ENCODE results near the gene CHD2.
A peak's percentile ranks its signal among the peaks of the same experiment; 100 is the strongest.
"Not testable (repeated sequence)": the region's sequence is repeated elsewhere in the genome, so short reads cannot be mapped to it uniquely, and the experiment has no call there.

The CHD2 gene

DNA sequence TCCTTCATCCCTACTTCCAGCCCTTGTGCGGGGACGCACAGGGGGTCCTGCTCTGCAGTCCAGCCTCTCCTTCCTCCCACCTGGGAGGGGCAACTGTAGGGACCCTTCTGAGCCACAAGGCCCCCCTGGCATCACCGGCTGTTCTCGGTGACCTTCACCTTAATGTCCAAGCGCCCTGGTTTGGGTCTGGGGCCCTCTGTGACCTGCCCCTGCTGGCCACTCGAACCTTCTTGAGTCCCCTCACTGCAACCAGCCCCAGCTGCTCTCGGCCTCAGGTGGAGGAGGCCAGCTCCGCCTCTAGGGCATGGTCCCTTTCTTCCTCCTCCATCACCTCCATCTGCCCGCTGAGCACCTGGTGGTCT, 131.0 kb downstream of the CHD2 start:
- no peak for DNase-seq (ENCODE audit: extremely low read depth, low read depth)
- H3K4me3 ChIP-seq (replicated peaks; ENCODE audit: low read depth, low read length) = no peak overlapping the region
- TF ChIP-seq, protein P1, sequence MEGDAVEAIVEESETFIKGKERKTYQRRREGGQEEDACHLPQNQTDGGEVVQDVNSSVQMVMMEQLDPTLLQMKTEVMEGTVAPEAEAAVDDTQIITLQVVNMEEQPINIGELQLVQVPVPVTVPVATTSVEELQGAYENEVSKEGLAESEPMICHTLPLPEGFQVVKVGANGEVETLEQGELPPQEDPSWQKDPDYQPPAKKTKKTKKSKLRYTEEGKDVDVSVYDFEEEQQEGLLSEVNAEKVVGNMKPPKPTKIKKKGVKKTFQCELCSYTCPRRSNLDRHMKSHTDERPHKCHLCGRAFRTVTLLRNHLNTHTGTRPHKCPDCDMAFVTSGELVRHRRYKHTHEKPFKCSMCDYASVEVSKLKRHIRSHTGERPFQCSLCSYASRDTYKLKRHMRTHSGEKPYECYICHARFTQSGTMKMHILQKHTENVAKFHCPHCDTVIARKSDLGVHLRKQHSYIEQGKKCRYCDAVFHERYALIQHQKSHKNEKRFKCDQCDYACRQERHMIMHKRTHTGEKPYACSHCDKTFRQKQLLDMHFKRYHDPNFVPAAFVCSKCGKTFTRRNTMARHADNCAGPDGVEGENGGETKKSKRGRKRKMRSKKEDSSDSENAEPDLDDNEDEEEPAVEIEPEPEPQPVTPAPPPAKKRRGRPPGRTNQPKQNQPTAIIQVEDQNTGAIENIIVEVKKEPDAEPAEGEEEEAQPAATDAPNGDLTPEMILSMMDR (IDR thresholded peaks at IDR 0.05; ENCODE audit: low read depth, low read length, missing control alignments) = no peak

DNA sequence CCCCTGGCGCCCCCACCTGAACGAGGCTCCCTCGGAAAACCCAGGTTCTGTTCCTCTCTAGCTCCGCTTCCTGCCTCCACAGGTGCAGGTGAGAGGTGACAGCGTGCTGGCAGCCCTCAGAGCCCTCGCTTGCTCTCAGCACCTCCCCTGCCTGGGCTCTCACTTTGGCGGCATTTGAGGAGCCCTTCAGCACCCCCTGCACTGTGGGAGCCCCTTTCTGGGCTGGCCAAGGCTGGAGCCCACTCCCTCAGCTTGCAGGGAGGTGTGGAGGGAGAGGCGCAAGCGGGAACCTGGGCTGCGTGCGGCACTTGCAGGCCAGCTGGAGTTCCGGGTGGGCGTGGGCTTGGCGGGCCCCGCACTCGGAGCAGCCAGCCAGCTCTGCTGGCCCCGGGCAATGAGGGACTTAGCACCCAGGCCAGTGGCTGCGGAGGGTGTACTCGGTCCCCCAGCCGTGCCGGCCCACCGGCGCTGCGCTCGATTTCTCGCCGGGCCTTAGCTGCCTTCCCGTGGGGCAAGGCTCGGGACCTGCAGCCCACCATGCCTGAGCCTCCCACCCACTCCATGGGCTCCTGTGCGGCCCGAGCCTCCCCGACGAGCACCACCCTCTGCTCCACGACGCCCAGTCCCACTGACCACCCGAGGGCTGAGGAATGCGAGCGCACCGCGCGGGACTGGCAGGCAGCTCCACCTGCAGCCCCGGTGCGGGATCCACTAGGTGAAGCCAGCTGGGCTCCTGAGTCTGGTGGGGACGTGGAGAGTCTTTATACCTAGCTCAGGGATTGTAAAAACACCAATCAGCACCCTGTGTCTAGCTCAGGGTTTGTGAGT, 131.6 kb downstream of the CHD2 start:
- H3K4me3 ChIP-seq (replicated peaks; ENCODE audit: low read depth, low read length); DNase-seq (ENCODE audit: extremely low read depth, low read depth): not testable (repeated sequence)

DNA sequence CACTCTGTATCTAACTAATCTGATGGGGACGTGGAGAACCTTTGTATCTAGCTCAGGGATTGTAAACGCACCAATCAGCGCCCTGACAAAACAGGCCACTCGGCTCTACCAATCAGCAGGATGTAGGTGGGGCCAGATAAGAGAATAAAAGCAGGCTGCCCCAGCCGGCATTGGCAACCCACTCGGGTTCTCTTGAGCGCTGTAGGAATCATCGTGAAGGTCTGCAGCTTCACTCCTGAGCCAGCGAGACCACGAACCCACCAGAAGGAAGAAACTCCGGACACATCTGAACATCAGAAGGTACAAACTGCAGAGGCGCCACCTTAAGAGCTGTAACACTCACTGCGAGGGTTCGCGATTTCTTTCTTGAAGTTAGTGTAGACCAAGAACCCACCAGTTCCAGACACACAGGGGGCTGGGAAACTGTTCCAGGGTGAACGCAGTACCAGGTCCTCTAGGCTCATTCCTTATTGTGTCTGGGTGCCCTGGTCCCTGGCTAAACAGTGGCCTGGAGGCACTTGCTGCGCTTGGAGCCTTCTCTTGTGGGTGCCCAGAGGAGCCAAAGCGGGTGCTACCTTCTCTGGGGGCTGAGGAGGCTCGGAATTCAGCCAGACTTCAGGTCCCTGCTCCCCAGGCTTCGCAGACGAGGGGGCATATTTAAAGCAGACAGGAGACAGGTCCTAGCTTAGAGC, 132.5 kb downstream of the CHD2 start:
- not testable (repeated sequence) for DNase-seq (ENCODE audit: extremely low read depth, low read depth)

DNA sequence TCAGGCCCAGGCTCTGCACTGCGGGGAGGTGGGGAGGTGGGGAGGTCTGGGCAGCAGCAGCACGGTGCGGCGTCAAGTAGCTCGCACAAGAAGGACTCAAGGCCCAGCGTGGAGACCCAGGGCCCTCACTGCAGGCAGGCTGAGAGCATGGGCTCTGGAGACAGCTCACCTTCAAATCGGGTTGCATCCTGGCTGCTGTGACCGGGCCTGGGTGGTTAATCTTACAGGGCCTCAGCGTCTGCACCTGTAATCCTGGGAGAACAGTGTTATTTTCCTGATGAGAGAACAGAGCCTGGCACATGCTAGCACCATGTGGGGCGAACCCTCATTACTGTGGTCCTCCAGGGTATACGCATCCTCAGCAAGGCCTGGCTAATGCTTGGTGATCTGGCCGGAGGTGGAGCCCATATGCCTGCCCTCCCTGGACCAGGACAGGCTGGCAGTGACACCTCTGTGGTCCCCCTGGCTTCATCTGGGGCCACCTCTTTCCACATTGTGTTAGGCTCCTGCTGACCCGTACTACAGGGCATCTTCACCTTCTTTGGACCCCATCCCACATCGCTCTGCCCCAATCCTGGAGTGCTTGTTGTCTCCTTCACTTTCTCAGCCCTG, 133.4 kb downstream of the CHD2 start:
- TF ChIP-seq, protein P1 (IDR thresholded peaks at IDR 0.05; ENCODE audit: low read depth, low read length, missing control alignments) = no peak
- no peak overlapping the region for H3K4me3 ChIP-seq (replicated peaks; ENCODE audit: low read depth, low read length)
- DNase-seq (ENCODE audit: extremely low read depth, low read depth) = no peak

More for the DNA sequence above, 132.5 kb downstream of the CHD2 start:
- H3K4me3 ChIP-seq (replicated peaks; ENCODE audit: low read depth, low read length) = not testable (repeated sequence)

DNA sequence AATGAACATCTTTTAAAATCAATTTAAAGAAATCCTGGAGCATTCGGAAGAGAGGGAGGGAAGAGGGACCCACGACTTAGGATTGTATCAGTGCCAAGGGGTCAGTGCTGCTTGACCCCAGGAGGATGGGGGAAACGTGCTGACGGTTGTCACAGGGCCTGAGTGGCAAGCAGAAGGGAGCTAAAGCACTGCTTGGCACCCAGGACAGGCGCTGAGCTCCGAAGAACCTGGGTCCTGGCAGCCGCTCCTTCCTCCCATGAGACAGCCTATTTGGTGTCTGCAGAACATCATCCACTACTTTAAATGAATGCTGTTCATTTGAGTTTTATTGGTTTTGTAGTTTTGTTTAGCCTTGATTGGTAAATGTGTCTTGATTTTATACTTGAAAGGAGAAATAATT, 134.4 kb downstream of the CHD2 start:
- H3K4me3 ChIP-seq (replicated peaks; ENCODE audit: low read depth, low read length) = no peak overlapping the region
- no peak for DNase-seq (ENCODE audit: extremely low read depth, low read depth)
- TF ChIP-seq, protein P1 (IDR thresholded peaks at IDR 0.05; ENCODE audit: low read depth, low read length, missing control alignments) = no peak

DNA sequence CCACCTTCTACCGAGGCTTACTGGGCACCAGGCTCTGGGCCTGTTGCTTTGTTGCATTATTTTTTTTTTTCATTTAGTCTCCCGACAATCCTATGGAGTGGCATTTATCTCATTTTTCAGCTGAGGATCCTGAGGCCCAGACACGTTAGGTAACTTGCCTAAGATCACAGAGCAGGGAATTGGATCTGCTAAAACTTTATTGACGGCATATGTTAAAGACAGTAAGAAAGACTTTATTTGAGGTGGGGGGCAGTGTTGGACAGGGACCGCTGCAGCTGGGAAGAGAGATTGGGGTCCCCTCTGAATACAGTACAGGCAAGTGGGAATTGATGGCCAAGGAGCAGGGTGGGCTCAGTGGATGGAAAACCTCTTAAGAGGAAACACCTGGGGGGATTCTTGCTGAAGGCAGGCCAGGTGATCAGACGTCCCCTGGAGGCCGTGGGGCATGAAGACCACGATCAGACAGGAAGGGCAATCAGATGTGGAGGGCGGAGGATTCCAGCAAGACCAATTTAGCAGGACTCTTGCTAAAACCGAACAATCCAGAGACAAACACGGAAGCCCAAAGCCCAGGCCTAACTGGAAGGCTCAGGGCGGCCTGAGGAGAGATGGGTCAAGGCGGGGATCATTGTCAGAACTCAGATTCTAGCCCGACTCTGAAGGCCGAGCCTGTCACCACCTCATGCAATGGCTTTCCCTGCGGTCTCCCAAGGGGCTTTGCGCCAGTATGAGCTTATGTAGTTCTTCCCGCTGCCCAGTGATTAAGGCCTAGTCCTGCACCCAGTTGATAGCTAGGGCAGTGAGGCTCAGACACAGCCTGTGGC, 135.2 kb downstream of the CHD2 start:
- no peak for DNase-seq (ENCODE audit: extremely low read depth, low read depth)
- TF ChIP-seq, protein P1 (IDR thresholded peaks at IDR 0.05; ENCODE audit: low read depth, low read length, missing control alignments) = no peak
- H3K4me3 ChIP-seq (replicated peaks; ENCODE audit: low read depth, low read length) = no peak overlapping the region

DNA sequence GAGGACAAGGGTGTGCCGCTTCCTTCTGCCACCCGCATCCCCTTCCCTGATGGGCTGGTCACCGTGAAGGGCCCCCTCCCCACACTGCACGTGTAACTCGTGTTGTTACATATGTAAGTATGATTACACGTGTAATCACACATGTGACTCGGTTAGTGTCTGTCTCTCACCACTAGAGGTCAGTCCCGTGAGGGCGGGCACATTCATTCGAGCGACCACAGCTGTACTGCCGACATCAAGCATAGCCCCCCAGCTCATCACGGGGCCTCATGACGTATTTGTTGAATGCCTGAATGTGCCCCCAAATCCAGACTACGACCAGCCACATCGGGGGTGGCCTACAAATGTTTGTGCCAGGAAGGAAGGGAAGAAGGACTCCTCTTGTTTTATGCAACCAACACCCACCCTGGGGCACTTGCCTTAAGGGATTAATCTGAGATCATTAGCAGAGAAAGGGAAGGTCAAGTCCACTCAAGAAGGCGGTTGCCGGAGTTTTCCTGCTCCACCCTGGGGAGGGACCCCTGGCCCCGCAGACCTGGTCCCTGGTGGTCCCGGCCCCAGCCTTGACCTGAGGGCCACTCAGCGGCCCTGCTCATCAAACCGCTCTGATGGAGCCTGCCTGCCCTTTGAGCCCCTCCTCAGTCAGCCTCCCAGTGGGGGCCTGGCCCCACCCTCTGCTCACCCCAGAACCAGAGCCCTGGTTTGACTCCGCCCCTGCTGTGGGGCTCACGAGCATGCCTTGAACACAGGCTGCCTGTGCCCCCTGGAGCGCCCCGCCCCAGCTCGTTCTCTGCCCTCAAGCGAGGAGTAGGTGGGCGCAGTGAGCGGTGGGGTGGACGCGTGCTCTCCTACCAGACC, 136.1 kb downstream of the CHD2 start:
- DNase-seq (ENCODE audit: extremely low read depth, low read depth) = no peak
- H3K4me3 ChIP-seq (replicated peaks; ENCODE audit: low read depth, low read length) = no peak overlapping the region
- TF ChIP-seq, protein P1 (IDR thresholded peaks at IDR 0.05; ENCODE audit: low read depth, low read length, missing control alignments) = peak; percentile 38

All from HFF-Myc (cell line).